ENCODE results near the gene CC2D1A.

- TF ChIP-seq EZH2phosphoT487 (IDR thresholded peaks at IDR 0.05; ENCODE audit: borderline replicate concordance, low read length) (no peak), CTCF (IDR thresholded peaks at IDR 0.05; ENCODE audit: low read depth, low read length, poor library complexity, severe bottlenecking) (no peak)
Observed at GRCh38 chr19:13892870-13893269, 13.1 kb upstream of the CC2D1A start.

Measured in DOHH2 (cell line).